ENCODE results near the gene GYS1. TPM values are rescaled to one million over a fixed set of nuclear protein-coding genes. Genes with fewer than 3 reads are reported as not detected.
"Not testable (repeated sequence)": the region's sequence is repeated elsewhere in the genome, so short reads cannot be mapped to it uniquely, and the experiment has no call there.

The GYS1 gene
- total and polyA plus RNA-seq, 4 donors = 21.5 to 61.9 (median 39.6) TPM

- 14 to 21% methylated on average over 17 to 41 of the region's 41 CpGs for WGBS, 2 donors
- Histone ChIP-seq H3K27me3 (ENCODE audit: control insufficient read depth in 1 of 2, insufficient read depth in 2 of 2, low read length in 1 of 2) (no peaks in the 10 kb centered on the region), H3K27ac (ENCODE audit: low read depth in 1 of 2, low read length in 2 of 2) (no peak overlapping the region), H3K4me3 (ENCODE audit: low read length in 2 of 2) (no peak overlapping the region), H3K4me1 (ENCODE audit: control insufficient read depth in 1 of 2, insufficient read depth in 2 of 2, low read length in 2 of 2) (no peaks in the 10 kb centered on the region), H3K9me3 (ENCODE audit: control insufficient read depth, low read length) (no peaks in the 10 kb centered on the region), H3K36me3 (ENCODE audit: control insufficient read depth in 1 of 2, insufficient read depth in 2 of 2, low read length in 1 of 2) (no peaks in the 10 kb centered on the region)
- intact Hi-C loops (cut with DNase I) = no loop called here
- DNase-seq = peak; percentile 76 to 89
- ATAC-seq (ENCODE audit: low FRiP score) = peak; percentile 64
Observed at GRCh38 chr19:49019242-49019932, 26.3 kb upstream of the GYS1 start.

DNA sequence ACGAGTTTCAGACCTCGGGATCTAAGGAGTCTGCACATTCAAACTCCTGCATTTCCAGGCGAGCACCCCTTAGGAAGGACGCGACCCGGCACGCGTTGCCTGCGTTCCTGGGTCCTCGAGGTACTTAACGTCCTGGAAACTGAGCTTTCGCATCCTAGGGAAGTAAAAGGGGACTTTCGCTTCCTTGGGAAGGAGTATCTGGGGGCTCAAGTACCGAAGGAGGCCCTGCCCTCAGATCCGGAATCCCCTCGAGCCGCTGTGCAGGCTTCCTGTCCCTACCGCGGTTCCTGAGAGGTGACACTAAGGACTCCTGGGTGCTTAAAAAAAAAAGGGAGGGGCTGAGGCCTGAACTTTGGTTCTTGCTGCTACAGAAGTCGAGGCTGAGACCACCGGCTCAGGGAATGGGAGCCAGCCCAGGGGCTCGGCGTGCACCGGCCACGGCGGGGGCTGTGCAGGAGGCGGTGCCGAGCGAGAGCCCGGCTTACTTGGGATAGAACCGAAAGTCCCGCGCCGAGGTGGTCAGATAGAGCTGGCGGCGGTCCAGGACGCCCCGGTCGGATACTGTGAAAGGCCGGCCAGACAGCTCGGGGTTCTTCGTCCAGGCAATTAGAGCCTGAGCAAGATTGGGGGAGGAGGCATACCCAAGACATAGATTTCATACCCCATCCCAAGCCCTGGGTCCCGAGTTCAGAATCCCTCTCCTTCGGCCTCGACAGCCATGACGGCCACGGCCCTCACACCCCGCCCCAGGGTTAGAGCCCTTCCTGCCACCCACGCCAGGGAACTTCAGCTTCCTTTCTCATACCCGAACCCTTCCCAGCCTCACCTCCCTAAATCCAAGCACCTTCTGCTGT is 25.5 kb upstream of the GYS1 start:
- DNase-seq (peak in 1 of 2 donors; percentile 81), ATAC-seq (ENCODE audit: low FRiP score) (peak; percentile 8)
- H3K36me3 ChIP-seq (ENCODE audit: control insufficient read depth in 1 of 2, insufficient read depth in 2 of 2, low read length in 1 of 2); H3K27ac ChIP-seq (ENCODE audit: low read depth in 1 of 2, low read length in 2 of 2); intact Hi-C loops (cut with DNase I); H3K27me3 ChIP-seq (ENCODE audit: control insufficient read depth in 1 of 2, insufficient read depth in 2 of 2, low read length in 1 of 2); H3K9me3 ChIP-seq (ENCODE audit: control insufficient read depth, low read length); H3K4me1 ChIP-seq (ENCODE audit: control insufficient read depth in 1 of 2, insufficient read depth in 2 of 2, low read length in 2 of 2): not testable (repeated sequence)
- peak overlapping the region in 1 of 2 donors; percentile 5 for H3K4me3 ChIP-seq (ENCODE audit: low read length in 2 of 2)
- WGBS, 2 donors = 3 to 4% methylated on average over 41 to 50 of the region's 50 CpGs

DNA sequence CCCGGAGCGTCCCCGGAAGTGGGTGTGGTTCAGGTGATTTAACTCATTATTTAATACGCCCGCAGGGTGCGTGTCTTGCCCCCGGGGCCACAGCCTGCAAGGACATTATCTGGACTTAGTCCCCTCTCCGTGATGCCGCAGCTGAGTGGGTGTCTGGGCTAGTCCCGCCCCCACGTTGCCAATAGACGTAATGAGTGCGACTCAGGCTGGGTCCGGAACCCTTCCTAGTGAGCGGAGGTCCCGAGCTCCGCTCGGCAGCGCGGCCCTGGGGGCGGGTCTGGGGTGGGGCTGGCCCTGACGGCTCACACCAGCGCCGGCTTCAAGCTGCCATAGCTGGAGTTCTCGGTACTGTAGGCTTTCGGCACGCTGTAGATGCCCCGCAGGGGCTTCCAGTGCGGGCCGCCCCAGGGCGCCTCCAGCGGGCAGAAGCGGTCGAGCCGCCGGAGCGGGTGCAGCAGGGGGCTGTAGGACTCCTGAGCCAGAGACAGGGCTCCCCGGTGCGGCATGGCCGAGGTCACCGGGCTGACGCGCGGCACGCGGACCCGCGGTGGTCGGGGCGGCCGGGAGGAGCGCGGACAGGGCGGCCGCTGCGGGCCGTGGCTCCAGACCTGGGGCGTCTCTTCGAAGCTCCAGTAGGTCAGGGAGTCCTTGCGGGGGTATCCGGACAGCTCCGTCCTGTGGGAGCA is 24.7 kb upstream of the GYS1 start:
- peak overlapping the region; percentile 5 to 28 for H3K4me3 ChIP-seq (ENCODE audit: low read length in 2 of 2)
- intact Hi-C loops (cut with DNase I) = no loop called here
- H3K27me3 ChIP-seq (ENCODE audit: control insufficient read depth in 1 of 2, insufficient read depth in 2 of 2, low read length in 1 of 2) = no peaks in the 10 kb centered on the region
- ATAC-seq (ENCODE audit: low FRiP score) (peak; percentile 37), DNase-seq (peak; percentile 67 to 86)
- H3K36me3 ChIP-seq (ENCODE audit: control insufficient read depth in 1 of 2, insufficient read depth in 2 of 2, low read length in 1 of 2) = no peaks in the 10 kb centered on the region
- no peaks in the 10 kb centered on the region for H3K9me3 ChIP-seq (ENCODE audit: control insufficient read depth, low read length)
- H3K4me1 ChIP-seq (ENCODE audit: control insufficient read depth in 1 of 2, insufficient read depth in 2 of 2, low read length in 2 of 2) = no peaks in the 10 kb centered on the region
- H3K27ac ChIP-seq (ENCODE audit: low read depth in 1 of 2, low read length in 2 of 2) = no peak overlapping the region
- WGBS, 2 donors = 1% methylated on average over 62 of the region's 62 CpGs

DNA sequence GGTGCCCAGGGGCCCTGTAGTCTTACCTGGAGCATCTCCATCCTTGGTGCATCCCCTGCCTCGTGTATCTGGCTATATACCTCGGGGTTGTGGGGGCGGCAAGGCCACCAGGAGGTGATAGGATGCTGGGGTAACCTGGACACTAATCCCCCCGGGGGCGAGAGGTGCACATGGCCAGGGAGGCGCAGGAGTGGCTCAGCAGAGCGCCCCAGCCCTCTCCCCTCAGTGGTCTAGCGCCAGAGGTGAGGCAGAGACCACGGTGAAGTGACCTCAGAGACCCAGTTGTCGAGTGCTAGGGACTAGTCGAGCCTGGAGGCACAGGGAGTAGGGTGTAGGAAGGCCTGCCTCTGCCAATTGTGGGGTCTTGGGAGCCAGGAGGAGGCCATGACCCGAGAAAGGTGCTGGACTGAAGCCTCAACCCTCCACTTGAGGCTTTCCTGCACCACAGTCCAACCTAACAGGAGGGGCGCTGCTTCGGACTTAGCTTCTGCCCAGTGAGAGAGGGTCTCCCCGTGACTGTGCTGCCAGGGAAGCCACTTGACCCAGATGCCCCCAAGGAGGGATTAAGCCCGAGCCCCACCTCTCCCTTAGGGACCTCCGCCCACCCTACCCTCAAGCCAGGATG is 24.0 kb upstream of the GYS1 start, which contains the start of gene LHB:
Gene LHB, minus strand, starts transcription at position 51 of the 625 bp plus-strand sequence. Its CDS starts 10 bp downstream, at position 41.
- ATAC-seq (ENCODE audit: low FRiP score) = no peak
- H3K4me1 ChIP-seq (ENCODE audit: control insufficient read depth in 1 of 2, insufficient read depth in 2 of 2, low read length in 2 of 2) = no peaks in the 10 kb centered on the region
- peak within 1 kb of the TSS; percentile 5 to 28 for H3K4me3 ChIP-seq (ENCODE audit: low read length in 2 of 2)
- H3K36me3 ChIP-seq (ENCODE audit: control insufficient read depth in 1 of 2, insufficient read depth in 2 of 2, low read length in 1 of 2) = no peaks in the 10 kb centered on the region
- no peaks in the 10 kb centered on the region for H3K27me3 ChIP-seq (ENCODE audit: control insufficient read depth in 1 of 2, insufficient read depth in 2 of 2, low read length in 1 of 2)
- intact Hi-C loops (cut with DNase I) = no loop called here
- no peak for DNase-seq
- H3K9me3 ChIP-seq (ENCODE audit: control insufficient read depth, low read length) = no peaks in the 10 kb centered on the region
- 73 to 76% methylated on average over 17 of the region's 17 CpGs for WGBS, 2 donors
- no peak within 1 kb of the TSS for H3K27ac ChIP-seq (ENCODE audit: low read depth in 1 of 2, low read length in 2 of 2)

DNA sequence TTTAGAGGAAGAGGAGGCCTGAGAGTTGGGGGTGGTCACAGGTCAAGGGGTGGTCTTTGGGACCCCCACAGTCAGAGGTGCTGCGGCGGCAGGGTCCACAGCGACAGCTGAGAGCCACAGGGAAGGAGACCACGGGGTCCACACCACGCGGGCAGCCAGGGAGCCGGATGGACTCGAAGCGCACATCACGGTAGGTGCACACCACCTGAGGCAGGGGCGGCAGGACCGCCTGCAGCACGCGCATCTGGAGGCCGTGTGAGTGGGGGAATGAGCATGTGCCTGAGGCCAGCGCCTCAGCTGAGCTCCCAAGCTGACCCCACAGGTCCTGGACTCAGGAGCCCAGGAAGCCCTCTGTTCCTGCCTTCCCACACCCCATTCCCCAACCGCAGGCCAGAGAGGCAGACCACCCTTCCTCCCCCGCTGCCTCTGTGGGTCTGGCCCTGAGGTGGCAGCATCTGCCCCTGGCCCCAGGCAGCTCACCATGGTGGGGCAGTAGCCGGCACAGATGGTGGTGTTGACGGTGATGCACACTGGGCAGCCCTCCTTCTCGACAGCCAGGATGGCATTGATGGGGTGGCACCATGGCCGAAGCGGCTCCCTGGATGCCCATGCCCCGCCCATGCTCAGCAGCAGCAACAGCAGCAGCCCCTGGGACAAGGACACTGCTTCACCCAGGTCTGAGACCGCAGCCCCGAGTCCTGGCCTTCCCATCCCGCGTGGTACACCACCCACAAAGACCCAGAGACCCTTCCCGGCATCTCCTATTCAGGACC is 23.1 kb upstream of the GYS1 start:
- Histone ChIP-seq H3K36me3 (ENCODE audit: control insufficient read depth in 1 of 2, insufficient read depth in 2 of 2, low read length in 1 of 2) (no peaks in the 10 kb centered on the region), H3K27ac (ENCODE audit: low read depth in 1 of 2, low read length in 2 of 2) (no peak overlapping the region), H3K27me3 (ENCODE audit: control insufficient read depth in 1 of 2, insufficient read depth in 2 of 2, low read length in 1 of 2) (no peaks in the 10 kb centered on the region), H3K4me1 (ENCODE audit: control insufficient read depth in 1 of 2, insufficient read depth in 2 of 2, low read length in 2 of 2) (no peaks in the 10 kb centered on the region), H3K9me3 (ENCODE audit: control insufficient read depth, low read length) (no peaks in the 10 kb centered on the region), H3K4me3 (ENCODE audit: low read length in 2 of 2) (no peak overlapping the region)
- intact Hi-C loops (cut with DNase I) = no loop called here
- 91 to 94% methylated on average over 22 to 29 of the region's 29 CpGs for WGBS, 2 donors
- ATAC-seq (ENCODE audit: low FRiP score) (no peak), DNase-seq (no peak)

GRCh38 chr19:49014870-49015255 is 21.8 kb upstream of the GYS1 start:
- intact Hi-C loops (cut with DNase I) = no loop called here
- no peaks in the 10 kb centered on the region for H3K27me3 ChIP-seq (ENCODE audit: control insufficient read depth in 1 of 2, insufficient read depth in 2 of 2, low read length in 1 of 2)
- no peaks in the 10 kb centered on the region for H3K36me3 ChIP-seq (ENCODE audit: control insufficient read depth in 1 of 2, insufficient read depth in 2 of 2, low read length in 1 of 2)
- WGBS, 2 donors = 91% methylated on average over 18 of the region's 18 CpGs
- ATAC-seq (ENCODE audit: low FRiP score) (no peak), DNase-seq (no peak)
- H3K4me1 ChIP-seq (ENCODE audit: control insufficient read depth in 1 of 2, insufficient read depth in 2 of 2, low read length in 2 of 2) = no peaks in the 10 kb centered on the region
- no peak overlapping the region for H3K27ac ChIP-seq (ENCODE audit: low read depth in 1 of 2, low read length in 2 of 2)
- H3K4me3 ChIP-seq (ENCODE audit: low read length in 2 of 2) = no peak overlapping the region
- H3K9me3 ChIP-seq (ENCODE audit: control insufficient read depth, low read length) = no peaks in the 10 kb centered on the region

GRCh38 chr19:49014123-49014869 is 21.2 kb upstream of the GYS1 start:
- no peaks in the 10 kb centered on the region for H3K36me3 ChIP-seq (ENCODE audit: control insufficient read depth in 1 of 2, insufficient read depth in 2 of 2, low read length in 1 of 2)
- no peak for ATAC-seq (ENCODE audit: low FRiP score)
- no peaks in the 10 kb centered on the region for H3K27me3 ChIP-seq (ENCODE audit: control insufficient read depth in 1 of 2, insufficient read depth in 2 of 2, low read length in 1 of 2)
- no peak overlapping the region for H3K27ac ChIP-seq (ENCODE audit: low read depth in 1 of 2, low read length in 2 of 2)
- H3K9me3 ChIP-seq (ENCODE audit: control insufficient read depth, low read length) = no peaks in the 10 kb centered on the region
- H3K4me3 ChIP-seq (ENCODE audit: low read length in 2 of 2) = no peak overlapping the region
- H3K4me1 ChIP-seq (ENCODE audit: control insufficient read depth in 1 of 2, insufficient read depth in 2 of 2, low read length in 2 of 2) = no peaks in the 10 kb centered on the region
- intact Hi-C loops (cut with DNase I) = no loop called here
- no peak for DNase-seq
- 92 to 94% methylated on average over 32 of the region's 32 CpGs for WGBS, 2 donors

All from aorta (tissue), 5 donors.